Caco-2 (cell line): ENCODE results near the gene EXD3. TPM values are rescaled to one million over a fixed set of nuclear protein-coding genes. Genes with fewer than 3 reads are reported as not detected.
"Not testable (repeated sequence)": the region's sequence is repeated elsewhere in the genome, so short reads cannot be mapped to it uniquely, and the experiment has no call there.

Source experiments
- BruUV-seq: library from RNA; stranded (reverse); fragments of 400-500 nt; replicated peaks from 2 replicates; lab custom pipeline; 2021; lab: Mats Ljungman, UMichigan
- CTCF ChIA-PET: fragments of 300-600 bp; sonication (Branson Sonifier 250); formaldehyde crosslinking; loops from one replicate; lab custom pipeline; 2022; ENCODE audit warnings: antibody characterized with exemption; lab: Charles Lee
- POLR2A ChIA-PET: fragments of 300-600 bp; sonication (Branson Sonifier 250); formaldehyde crosslinking; loops from one replicate; lab custom pipeline; 2022; ENCODE audit warnings: antibody characterized with exemption; lab: Charles Lee
- DNase-seq, 2 experiments: peaks; one replicate each; pipeline versions ENCODE4 v3.0.0 to v3.0.0-alpha.2; 2020 to 2022
- H3K27me3 ChIP-seq: replicated peaks from 2 replicates; pipeline ENCODE4 v1.6.0; 2011; ENCODE audit warnings: low read length; ENCODE audit not compliant: control insufficient read depth, insufficient read depth
- H3K36me3 ChIP-seq: 2 replicates; pipeline ENCODE4 v1.5.1; 2011; ENCODE audit warnings: low read length; ENCODE audit not compliant: control insufficient read depth, insufficient read depth
- H3K4me1 ChIP-seq: fragments of 250-450 bp; sonication (Bioruptor Pico); 2 replicates; pipeline ENCODE4 v1.5.1; 2020; ENCODE audit warnings: mild to moderate bottlenecking
- H3K4me3 ChIP-seq: 2 replicates; pipeline ENCODE4 v1.5.1; 2011; ENCODE audit warnings: low read depth, mild to moderate bottlenecking, control low read depth, low read length
- H3K9me3 ChIP-seq: fragments of 250-450 bp; sonication (Bioruptor Pico); 2 replicates; pipeline ENCODE4 v1.5.1; 2020; ENCODE audit warnings: mild to moderate bottlenecking, moderate library complexity
- H3K27ac Mint-ChIP-seq: one replicate; pipeline ENCODE4 v1.8.0; 2022; ENCODE audit warnings: mixed read lengths; ENCODE audit not compliant: unreplicated experiment
- H3K27me3 Mint-ChIP-seq: one replicate; pipeline ENCODE4 v1.8.0; 2022; ENCODE audit warnings: mixed read lengths; ENCODE audit not compliant: insufficient read depth, unreplicated experiment
- H3K36me3 Mint-ChIP-seq: one replicate; pipeline ENCODE4 v1.8.0; 2022; ENCODE audit warnings: mild to moderate bottlenecking, mixed read lengths; ENCODE audit not compliant: insufficient read depth, unreplicated experiment
- H3K4me1 Mint-ChIP-seq: one replicate; pipeline ENCODE4 v1.8.0; 2022; ENCODE audit warnings: low read depth, mixed read lengths; ENCODE audit not compliant: unreplicated experiment
- H3K4me3 Mint-ChIP-seq: one replicate; pipeline ENCODE4 v1.8.0; 2022; ENCODE audit warnings: mild to moderate bottlenecking, moderate library complexity, mixed read lengths; ENCODE audit not compliant: unreplicated experiment
- H3K9me3 Mint-ChIP-seq: one replicate; pipeline ENCODE4 v1.8.0; 2022; ENCODE audit warnings: mixed read lengths; ENCODE audit not compliant: unreplicated experiment
- CTCF ChIP-seq, 2 experiments: fragments of 200-600 bp in 1 of 2; IDR thresholded peaks; 1 replicate in 1 of 2; 2 replicates in 1 of 2; pipeline versions ENCODE4 v1.5.1 to v1.8.0; 2011 to 2022; ENCODE audit warnings: antibody characterized with exemption in 1 of 2, control low read depth in 1 of 2, inconsistent platforms in 1 of 2, low read depth in 1 of 2, low read length in 1 of 2, mild to moderate bottlenecking in 1 of 2, moderate library complexity in 1 of 2; ENCODE audit not compliant: insufficient read depth in 1 of 2, severe bottlenecking in 1 of 2, unreplicated experiment in 1 of 2
- intact Hi-C: fragments of 100-400 bp; cut with micrococcal nuclease; formaldehyde crosslinking; loops from one replicate; pipeline ENCODE4 v1.10.0; 2022; ENCODE audit not compliant: unreplicated experiment
- total RNA-seq: library from RNA; stranded (reverse); gene quantifications from 2 replicates; pipeline ENCODE4 v1.2.3, GENCODE V29; 2022

The EXD3 gene
- total RNA-seq, 1 experiment from 2014 or later: 10.9 TPM

GRCh38 chr9:137467896-137468295 is 44.9 kb upstream of the EXD3 start:
- ChIA-PET CTCF (no interaction called here), POLR2A (no interaction called here)
- Histone ChIP-seq H3K27me3 (no peaks in the 10 kb centered on the region), H3K4me1 (no peaks in the 10 kb centered on the region), H3K4me3 (no peak overlapping the region), H3K36me3 (no peaks in the 10 kb centered on the region), H3K9me3 (peaks cover under 1% of the 10 kb centered on the region; the same call in 1 of the 2 replicates)
- Mint-ChIP-seq H3K4me1 (no peaks in the 10 kb centered on the region), H3K4me3 (no peak overlapping the region), H3K27ac (no peak overlapping the region), H3K36me3 (no peaks in the 10 kb centered on the region), H3K27me3 (no peaks in the 10 kb centered on the region), H3K9me3 (peaks cover 3% of the 10 kb centered on the region)
- DNase-seq: no peak
- TF ChIP-seq CTCF (IDR thresholded peaks at IDR 0.05; ENCODE audit: insufficient read depth in 1 of 2, low read depth in 1 of 2, low read length in 1 of 2, severe bottlenecking in 1 of 2, unreplicated experiment in 1 of 2): no peak
- BruUV-seq: no TSS peak
- intact Hi-C loops: no loop called here

GRCh38 chr9:137467161-137467581 is 44.2 kb upstream of the EXD3 start:
- H3K9me3 ChIP-seq: no peaks in the 10 kb centered on the region
- H3K4me1 Mint-ChIP-seq: no peaks in the 10 kb centered on the region
- H3K4me3 Mint-ChIP-seq: no peak overlapping the region
- H3K27me3 Mint-ChIP-seq: no peaks in the 10 kb centered on the region
- H3K36me3 Mint-ChIP-seq: no peaks in the 10 kb centered on the region
- intact Hi-C loops: no loop called here
- CTCF ChIA-PET: no interaction called here
- H3K9me3 Mint-ChIP-seq: no peaks in the 10 kb centered on the region
- H3K4me1 ChIP-seq: no peaks in the 10 kb centered on the region
- no peak for TF ChIP-seq CTCF (IDR thresholded peaks at IDR 0.05; ENCODE audit: insufficient read depth in 1 of 2, low read depth in 1 of 2, low read length in 1 of 2, severe bottlenecking in 1 of 2, unreplicated experiment in 1 of 2)
- H3K4me3 ChIP-seq: no peak overlapping the region
- H3K36me3 ChIP-seq: no peaks in the 10 kb centered on the region
- no peak overlapping the region for H3K27ac Mint-ChIP-seq
- BruUV-seq: no TSS peak
- POLR2A ChIA-PET: no interaction called here
- DNase-seq: no peak
- no peaks in the 10 kb centered on the region for H3K27me3 ChIP-seq

GRCh38 chr9:137466389-137467085 is 43.6 kb upstream of the EXD3 start:
- H3K4me1 Mint-ChIP-seq, CTCF ChIA-PET, H3K9me3 ChIP-seq, BruUV-seq, H3K4me3 ChIP-seq, intact Hi-C loops, DNase-seq, H3K4me3 Mint-ChIP-seq, H3K9me3 Mint-ChIP-seq, H3K36me3 Mint-ChIP-seq, POLR2A ChIA-PET, H3K36me3 ChIP-seq, H3K27me3 ChIP-seq, H3K27me3 Mint-ChIP-seq, H3K4me1 ChIP-seq: not testable (repeated sequence)
- H3K27ac Mint-ChIP-seq: peak overlapping the region; percentile 36
